Kidney epithelial cell (primary cell): ENCODE measurements around the gene PPIB. TPM values are rescaled to one million over a fixed set of nuclear protein-coding genes. Genes with fewer than 3 reads are reported as not detected.

Experiments used
- DNase-seq: peaks from one replicate; pipeline ENCODE4 v3.0.0-alpha.2; 2010; ENCODE audit warnings: low read depth
- H3K27me3 ChIP-seq: 2 replicates; pipeline ENCODE4 v1.6.0; 2011; ENCODE audit warnings: low read length; ENCODE audit not compliant: control insufficient read depth, insufficient read depth
- H3K36me3 ChIP-seq: 2 replicates; pipeline ENCODE4 v1.5.1; 2011; ENCODE audit warnings: low read length; ENCODE audit not compliant: control insufficient read depth, insufficient read depth
- H3K4me3 ChIP-seq: 2 replicates; pipeline ENCODE4 v1.5.1; 2011; ENCODE audit warnings: low read depth, mild to moderate bottlenecking, control low read depth, low read length
- CTCF ChIP-seq: IDR thresholded peaks from 2 replicates; pipeline ENCODE4 v1.5.1; 2011; ENCODE audit warnings: mild to moderate bottlenecking, moderate library complexity, low read length, control low read depth, inconsistent platforms; ENCODE audit not compliant: insufficient read depth, poor library complexity, severe bottlenecking
- total RNA-seq: library from RNA; depleted of rRNA; stranded (reverse); fragments of >200 nt; gene quantifications from 2 replicates; pipeline ENCODE4 v1.2.3, GENCODE V29; 2015

The PPIB gene
- total RNA-seq, 1 donor from 2014 or later, result 736 TPM

GRCh38 chr15:64131547-64131946 lies 31.3 kb downstream of the PPIB start:
- Histone ChIP-seq H3K27me3 (no peaks in the 10 kb centered on the region), H3K36me3 (peaks cover 2% of the 10 kb centered on the region), H3K4me3 (no peak overlapping the region)
- no peak for DNase-seq
- TF ChIP-seq CTCF, result no peak

GRCh38 chr15:64130159-64130558 lies 32.7 kb downstream of the PPIB start:
- Histone ChIP-seq H3K27me3 (no peaks in the 10 kb centered on the region), H3K36me3 (peaks cover 2% of the 10 kb centered on the region), H3K4me3 (no peak overlapping the region)
- TF ChIP-seq CTCF, result no peak
- no peak for DNase-seq

- no peak for DNase-seq
- H3K36me3 ChIP-seq, result peaks cover 4% of the 10 kb centered on the region
Observed at GRCh38 chr15:64127521-64128270, 35.1 kb downstream of the PPIB start.

GRCh38 chr15:64125978-64126377 lies 36.8 kb downstream of the PPIB start:
- TF ChIP-seq CTCF, result no peak
- H3K27me3 ChIP-seq, result no peaks in the 10 kb centered on the region
- no peak overlapping the region for H3K4me3 ChIP-seq
- DNase-seq, result no peak
- H3K36me3 ChIP-seq, result peaks cover 4% of the 10 kb centered on the region

More at GRCh38 chr15:64127521-64128270, 35.1 kb downstream of the PPIB start:
- no peaks in the 10 kb centered on the region for H3K27me3 ChIP-seq
- no peak for TF ChIP-seq CTCF
- H3K4me3 ChIP-seq, result no peak overlapping the region

GRCh38 chr15:64122936-64123351 lies 39.9 kb downstream of the PPIB start:
- H3K27me3 ChIP-seq, result no peaks in the 10 kb centered on the region
- peaks cover 4% of the 10 kb centered on the region for H3K36me3 ChIP-seq
- no peak for DNase-seq
- no peak overlapping the region for H3K4me3 ChIP-seq
- TF ChIP-seq CTCF, result no peak

- no peak for DNase-seq
- no peak overlapping the region for H3K4me3 ChIP-seq
- H3K36me3 ChIP-seq, result peaks cover 4% of the 10 kb centered on the region
- H3K27me3 ChIP-seq, result no peaks in the 10 kb centered on the region
- TF ChIP-seq CTCF, result no peak
Observed at GRCh38 chr15:64122444-64122843, 40.4 kb downstream of the PPIB start.
